ENCODE measurements around the gene ZNF780A.

DNA sequence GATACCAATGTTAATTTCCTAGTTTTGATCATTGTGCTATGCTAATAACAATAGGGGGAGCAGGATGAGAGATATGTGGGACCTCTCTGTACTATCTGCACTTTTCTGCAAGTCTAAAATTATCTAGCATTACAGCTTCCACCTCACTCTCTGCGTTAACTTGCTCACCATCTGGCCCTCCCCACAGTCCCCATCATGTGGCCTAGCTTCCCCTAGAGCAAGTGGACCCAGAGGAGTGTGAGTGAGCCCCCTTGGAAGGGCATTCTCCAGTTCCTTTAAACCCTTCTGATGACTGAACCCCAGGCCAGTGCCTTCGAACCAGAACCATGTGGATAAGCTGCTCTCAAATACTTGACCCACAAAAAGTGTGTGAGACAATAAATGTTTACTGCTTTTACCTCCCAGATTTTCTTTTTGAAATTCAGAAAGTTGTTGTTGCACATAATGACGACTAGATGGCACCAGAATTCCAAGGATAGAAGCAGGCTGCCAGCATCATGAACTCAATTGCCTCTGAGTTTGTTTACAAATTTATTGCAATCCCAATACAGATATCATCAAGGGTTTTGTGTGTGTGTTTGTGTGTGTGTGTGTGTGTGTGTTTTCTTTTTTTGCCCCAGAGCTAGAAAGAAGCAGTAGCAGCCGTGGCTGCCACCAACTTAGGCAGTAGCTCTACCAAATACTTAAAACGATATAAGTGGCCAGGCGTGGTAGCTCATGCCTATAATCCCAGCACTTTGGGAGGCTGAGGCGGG is 49.0 kb upstream of the ZNF780A start:
- no peak for TF ChIP-seq POLR2A (IDR thresholded peaks at IDR 0.05)
- TF ChIP-seq, protein P1, sequence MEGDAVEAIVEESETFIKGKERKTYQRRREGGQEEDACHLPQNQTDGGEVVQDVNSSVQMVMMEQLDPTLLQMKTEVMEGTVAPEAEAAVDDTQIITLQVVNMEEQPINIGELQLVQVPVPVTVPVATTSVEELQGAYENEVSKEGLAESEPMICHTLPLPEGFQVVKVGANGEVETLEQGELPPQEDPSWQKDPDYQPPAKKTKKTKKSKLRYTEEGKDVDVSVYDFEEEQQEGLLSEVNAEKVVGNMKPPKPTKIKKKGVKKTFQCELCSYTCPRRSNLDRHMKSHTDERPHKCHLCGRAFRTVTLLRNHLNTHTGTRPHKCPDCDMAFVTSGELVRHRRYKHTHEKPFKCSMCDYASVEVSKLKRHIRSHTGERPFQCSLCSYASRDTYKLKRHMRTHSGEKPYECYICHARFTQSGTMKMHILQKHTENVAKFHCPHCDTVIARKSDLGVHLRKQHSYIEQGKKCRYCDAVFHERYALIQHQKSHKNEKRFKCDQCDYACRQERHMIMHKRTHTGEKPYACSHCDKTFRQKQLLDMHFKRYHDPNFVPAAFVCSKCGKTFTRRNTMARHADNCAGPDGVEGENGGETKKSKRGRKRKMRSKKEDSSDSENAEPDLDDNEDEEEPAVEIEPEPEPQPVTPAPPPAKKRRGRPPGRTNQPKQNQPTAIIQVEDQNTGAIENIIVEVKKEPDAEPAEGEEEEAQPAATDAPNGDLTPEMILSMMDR (IDR thresholded peaks at IDR 0.05): peak; percentile 57 to 91 (median 80)
